ENCODE results near the gene RBM6.
A peak's percentile ranks its signal among the peaks of the same experiment; 100 is the strongest.
"Not testable (repeated sequence)": the region's sequence is repeated elsewhere in the genome, so short reads cannot be mapped to it uniquely, and the experiment has no call there.

Gene RBM6

GRCh38 chr3:49984394-49984793, 44.4 kb downstream of the RBM6 start:
- no peak for DNase-seq

GRCh38 chr3:49992326-49992725, 52.4 kb downstream of the RBM6 start:
- DNase-seq: no peak

DNA sequence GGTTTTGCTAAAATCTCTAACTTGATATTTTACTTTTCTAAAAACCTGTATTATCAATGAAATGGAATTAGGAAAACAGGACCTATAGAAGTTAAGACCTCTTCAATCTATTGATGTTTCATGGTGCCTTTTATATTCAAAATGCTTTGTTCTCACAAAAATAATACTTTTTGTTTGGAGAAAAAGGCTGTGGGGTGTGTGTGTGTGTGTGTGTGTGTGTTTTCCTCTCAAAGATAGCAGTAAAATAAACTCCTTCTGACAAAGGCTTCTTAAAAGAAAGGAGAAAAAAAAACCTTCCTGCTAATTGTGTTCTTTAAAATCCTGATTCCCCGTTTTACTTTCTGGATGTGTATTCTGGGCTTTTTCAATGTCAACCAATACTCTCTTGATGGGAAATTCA, 54.5 kb downstream of the RBM6 start:
- no peak for DNase-seq

DNA sequence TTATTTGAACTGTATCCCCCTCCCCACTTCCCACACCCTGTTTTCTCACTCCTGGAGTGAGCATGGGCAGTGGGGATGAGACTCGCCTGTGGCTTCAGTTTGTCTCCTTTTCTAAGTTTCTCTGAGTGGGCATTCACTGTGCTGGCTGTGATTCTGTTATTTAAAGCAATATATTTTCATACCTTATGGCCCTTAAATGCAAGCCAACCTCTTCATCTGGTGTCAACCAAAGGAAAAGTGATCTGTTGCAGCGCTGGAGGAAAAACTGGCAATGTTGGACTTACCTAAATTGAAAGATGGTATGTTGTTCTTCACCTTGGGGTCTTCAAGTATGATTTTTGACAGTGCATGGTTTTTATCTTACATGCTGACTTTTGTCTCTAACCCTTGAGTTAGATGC, 56.1 kb downstream of the RBM6 start:
- no peak for DNase-seq

GRCh38 chr3:49997862-49998261, 57.9 kb downstream of the RBM6 start:
- DNase-seq: no peak

GRCh38 chr3:49998326-49998725, 58.4 kb downstream of the RBM6 start:
- DNase-seq: no peak

- DNase-seq: no peak
These were observed 61.6 kb downstream of the RBM6 start for GRCh38 chr3:50001511-50001910.

- DNase-seq: no peak
These were observed 63.3 kb downstream of the RBM6 start for GRCh38 chr3:50003216-50003615.

DNA sequence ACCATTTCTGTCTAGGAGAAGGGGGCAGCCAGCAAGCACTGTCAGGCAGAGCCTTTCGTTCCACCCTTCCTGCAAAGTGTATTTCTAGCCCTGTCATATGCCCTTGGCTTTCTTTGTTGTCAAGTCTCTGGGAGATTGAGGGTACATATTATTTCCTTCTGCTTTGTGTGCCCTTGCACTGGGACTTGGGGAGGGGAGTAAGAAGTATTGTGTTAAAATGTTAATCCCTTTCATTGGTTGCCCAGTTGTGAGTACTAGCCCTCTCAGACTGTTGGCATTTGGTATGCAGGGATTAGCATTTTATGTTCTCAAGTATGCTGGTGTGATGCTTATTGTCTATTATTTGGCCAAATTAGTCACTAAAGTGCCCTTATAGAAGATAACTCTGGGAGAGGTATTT, 63.9 kb downstream of the RBM6 start:
- no peak for DNase-seq

GRCh38 chr3:50008931-50009330, 69.0 kb downstream of the RBM6 start:
- no peak for DNase-seq

GRCh38 chr3:50010959-50011358, 71.0 kb downstream of the RBM6 start:
- no peak for DNase-seq

GRCh38 chr3:50015918-50016317, 76.0 kb downstream of the RBM6 start:
- DNase-seq: no peak

DNA sequence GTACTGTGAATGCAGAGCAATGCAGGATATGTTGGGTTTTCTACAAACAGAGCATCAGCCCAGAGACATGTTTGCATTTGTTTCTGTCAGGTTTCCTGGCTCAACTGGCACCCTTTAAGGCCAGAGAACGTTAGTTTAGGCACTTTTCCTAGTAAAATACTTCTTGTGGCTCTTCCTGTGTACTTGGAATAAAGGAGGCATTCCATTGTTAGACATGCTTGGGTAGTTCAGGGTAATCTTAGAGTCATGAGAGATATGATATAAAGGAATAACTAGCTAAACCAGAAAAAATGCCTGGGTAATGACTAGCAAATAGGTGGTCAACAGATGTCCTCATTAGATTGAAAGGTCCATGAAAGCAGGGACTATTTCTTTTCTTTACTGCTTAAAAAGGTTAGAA, 88.4 kb downstream of the RBM6 start:
- DNase-seq: no peak

DNA sequence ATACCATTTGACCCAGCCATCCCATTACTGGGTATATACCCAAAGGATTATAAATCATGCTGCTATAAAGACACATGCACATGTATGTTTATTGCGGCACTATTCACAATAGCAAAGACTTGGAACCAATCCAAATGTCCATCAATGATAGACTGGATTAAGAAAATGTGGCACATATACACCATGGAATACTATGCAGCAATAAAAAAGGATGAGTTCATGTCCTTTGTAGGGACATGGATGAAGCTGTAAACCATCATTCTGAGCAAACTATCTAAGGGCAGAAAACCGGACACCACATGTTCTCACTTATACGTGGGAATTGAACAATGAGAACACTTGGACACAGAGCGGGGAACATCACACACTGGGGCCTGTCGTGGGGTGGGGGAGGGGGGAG, 91.3 kb downstream of the RBM6 start:
- not testable (repeated sequence) for DNase-seq

- DNase-seq: no peak
These were observed 105.0 kb downstream of the RBM6 start for GRCh38 chr3:50044976-50045375.

DNA sequence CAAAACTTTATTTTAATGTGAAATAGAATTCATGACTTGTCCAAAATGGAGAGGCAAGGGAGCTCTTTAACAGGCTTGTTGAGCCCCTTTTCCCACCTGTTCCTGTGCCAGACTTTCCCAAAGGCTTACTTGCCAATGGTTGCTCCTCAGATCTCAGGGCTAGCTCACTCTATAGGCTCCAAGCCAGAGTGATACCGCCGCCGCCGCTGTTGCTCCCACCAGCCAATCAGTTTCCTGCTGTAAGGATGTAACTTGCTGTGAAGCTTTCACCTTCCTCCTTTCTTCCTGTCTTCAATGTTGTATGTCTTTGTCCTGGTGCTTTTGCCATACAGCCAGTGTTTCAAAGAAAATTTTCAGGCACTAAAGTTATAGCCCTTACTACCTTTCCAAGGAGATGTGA, 107.5 kb downstream of the RBM6 start:
- no peak for DNase-seq

DNA sequence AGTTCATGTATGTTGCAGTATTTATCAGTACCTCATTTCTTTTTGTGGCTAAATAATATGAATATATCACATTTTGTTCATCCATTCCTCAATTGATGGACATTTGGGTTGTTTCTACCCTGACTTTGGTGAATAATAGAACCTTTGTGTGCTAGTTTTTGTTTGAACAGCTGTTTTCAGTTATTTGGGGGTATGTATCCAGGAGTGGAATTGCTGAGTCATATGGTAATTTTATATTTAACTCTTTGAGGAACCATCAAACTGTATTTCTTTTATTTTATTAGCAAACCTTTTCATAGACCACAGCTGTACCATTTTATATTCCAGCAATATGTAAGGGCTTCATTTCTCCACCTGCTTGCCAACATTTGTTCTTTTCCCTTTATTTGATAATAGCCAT, 110.4 kb downstream of the RBM6 start:
- DNase-seq: no peak

DNA sequence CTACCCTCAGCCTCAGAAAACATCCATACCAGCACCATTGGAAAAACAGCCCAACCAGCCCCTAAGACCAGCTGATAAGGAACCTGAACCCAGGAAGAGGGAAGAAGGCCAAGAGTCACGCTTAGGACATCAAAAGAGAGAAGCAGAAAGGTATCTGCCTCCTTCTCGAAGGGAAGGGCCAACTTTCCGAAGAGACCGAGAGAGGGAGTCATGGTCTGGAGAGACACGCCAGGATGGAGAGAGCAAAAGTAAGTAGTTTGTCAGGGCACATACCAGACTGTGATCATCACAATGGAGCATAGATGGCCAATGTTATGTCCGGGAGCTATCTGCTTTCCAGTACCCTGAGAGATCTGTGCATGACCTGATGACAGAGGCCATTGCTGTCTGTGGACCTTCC, 117.8 kb downstream of the RBM6 start:
- no peak for DNase-seq

DNA sequence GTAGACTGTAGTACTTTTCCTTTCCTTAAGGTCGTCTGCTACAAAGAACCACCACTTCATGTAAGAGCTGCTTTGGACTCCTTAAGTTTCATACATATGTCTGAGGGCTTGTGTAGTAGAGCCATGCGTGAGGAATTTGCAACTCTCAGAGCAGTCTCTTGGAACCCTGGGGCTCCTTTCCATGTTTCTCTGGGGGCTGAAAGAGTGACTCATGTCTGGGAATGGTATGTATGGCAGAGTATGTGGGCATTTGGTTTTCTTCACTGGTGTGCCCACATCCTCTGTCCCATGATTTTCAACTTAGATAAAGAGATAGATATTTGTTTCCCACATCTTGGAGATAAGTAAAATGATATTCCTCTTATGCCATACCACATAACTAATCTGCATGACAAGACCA, 128.2 kb downstream of the RBM6 start:
- no peak for DNase-seq

- DNase-seq: no peak
These were observed 138.1 kb downstream of the RBM6 start for GRCh38 chr3:50078091-50078490.

GRCh38 chr3:50078622-50079021, 138.7 kb downstream of the RBM6 start:
- no peak for DNase-seq

GRCh38 chr3:50084951-50085350, 145.0 kb downstream of the RBM6 start:
- not testable (repeated sequence) for DNase-seq

- DNase-seq: peak; percentile 94
These were observed 149.0 kb downstream of the RBM6 start, which contains the start of gene RBM5 for GRCh38 chr3:50088725-50089608. Gene RBM5 (plus strand): TSS chr3:50088919. CDS start chr3:50090435, 1,516 bp downstream.

DNA sequence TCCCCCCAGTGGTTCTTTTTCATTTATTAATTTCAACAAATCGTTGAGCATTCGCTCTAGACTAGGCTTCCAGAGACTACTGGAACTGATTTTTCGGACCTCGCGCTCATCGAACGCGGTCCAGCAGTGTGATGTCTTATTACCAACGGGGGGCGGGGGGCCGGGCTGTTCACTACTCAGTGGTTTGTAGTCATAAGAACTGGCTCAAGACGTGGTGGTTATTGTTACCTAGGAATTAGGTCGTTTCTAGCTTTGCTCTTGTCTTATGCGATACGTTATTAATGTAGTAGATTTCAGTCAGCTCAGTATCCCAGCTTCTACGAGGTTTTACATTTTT, 149.6 kb downstream of the RBM6 start:
- no peak for DNase-seq

GRCh38 chr3:50090984-50091383, 151.0 kb downstream of the RBM6 start:
- DNase-seq: no peak
